SK-N-MC (cell line): ENCODE results near the gene RAB24.

Experiments used
- EZH2 ChIP-seq: fragments of 200-600 bp; sonication (generic); IDR thresholded peaks from one replicate; pipeline ENCODE4 v1.6.1; 2017; ENCODE audit warnings: antibody characterized with exemption
- POLR2AphosphoS5 ChIP-seq: IDR thresholded peaks from 2 replicates; pipeline ENCODE4 v1.6.1; 2012; ENCODE audit warnings: mild to moderate bottlenecking, low read depth, low read length, borderline replicate concordance

DNA sequence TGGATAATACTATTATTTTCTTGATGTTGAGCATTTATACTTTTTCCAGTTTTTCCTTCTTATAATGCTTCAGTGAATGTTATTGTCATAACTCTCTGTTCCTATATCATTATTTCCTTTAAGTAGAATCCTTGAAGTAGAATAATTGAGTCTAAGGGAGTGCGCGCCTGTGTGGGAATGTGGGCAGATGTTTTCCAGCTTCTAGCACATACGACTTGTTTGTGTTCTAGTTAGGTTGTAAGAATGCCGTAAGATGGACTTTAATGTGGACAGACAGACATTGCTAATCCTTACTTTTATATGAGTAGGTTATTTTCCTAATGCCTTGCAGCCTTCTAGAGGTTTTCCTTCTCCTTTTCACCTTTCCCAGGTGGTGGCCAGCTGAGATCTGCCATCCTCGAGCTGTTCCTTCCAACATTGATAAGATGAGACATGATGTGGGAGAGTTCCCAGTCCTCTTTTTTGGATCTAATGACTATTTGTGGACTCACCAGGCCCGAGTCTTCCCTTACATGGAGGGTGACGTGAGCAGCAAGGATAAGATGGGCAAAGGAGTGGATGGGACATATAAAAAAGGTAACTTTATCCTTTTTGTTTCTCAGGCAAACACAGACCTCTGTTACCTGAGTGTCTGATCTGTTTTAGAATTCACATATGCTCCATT is 34.2 kb downstream of the RAB24 start:
- TF ChIP-seq EZH2 (no peak), POLR2AphosphoS5 (no peak)
